Measurements from ENCODE around the gene FBXL19.

The FBXL19 gene

GRCh38 chr16:30986129-30986991, 63.0 kb downstream of the FBXL19 start:
- no peaks in the 10 kb centered on the region for H3K4me1 Mint-ChIP-seq
- no peak overlapping the region for H3K27ac Mint-ChIP-seq
- H3K4me3 Mint-ChIP-seq = peak overlapping the region in 2 of 3 experiments; percentile 32 to 40
- TF ChIP-seq, protein P1, sequence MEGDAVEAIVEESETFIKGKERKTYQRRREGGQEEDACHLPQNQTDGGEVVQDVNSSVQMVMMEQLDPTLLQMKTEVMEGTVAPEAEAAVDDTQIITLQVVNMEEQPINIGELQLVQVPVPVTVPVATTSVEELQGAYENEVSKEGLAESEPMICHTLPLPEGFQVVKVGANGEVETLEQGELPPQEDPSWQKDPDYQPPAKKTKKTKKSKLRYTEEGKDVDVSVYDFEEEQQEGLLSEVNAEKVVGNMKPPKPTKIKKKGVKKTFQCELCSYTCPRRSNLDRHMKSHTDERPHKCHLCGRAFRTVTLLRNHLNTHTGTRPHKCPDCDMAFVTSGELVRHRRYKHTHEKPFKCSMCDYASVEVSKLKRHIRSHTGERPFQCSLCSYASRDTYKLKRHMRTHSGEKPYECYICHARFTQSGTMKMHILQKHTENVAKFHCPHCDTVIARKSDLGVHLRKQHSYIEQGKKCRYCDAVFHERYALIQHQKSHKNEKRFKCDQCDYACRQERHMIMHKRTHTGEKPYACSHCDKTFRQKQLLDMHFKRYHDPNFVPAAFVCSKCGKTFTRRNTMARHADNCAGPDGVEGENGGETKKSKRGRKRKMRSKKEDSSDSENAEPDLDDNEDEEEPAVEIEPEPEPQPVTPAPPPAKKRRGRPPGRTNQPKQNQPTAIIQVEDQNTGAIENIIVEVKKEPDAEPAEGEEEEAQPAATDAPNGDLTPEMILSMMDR (IDR thresholded peaks at IDR 0.05; ENCODE audit: unreplicated experiment in 3 of 3) = no peak
- H3K9me3 Mint-ChIP-seq = no peaks in the 10 kb centered on the region
- no peaks in the 10 kb centered on the region for H3K27me3 Mint-ChIP-seq (ENCODE audit: low read depth)
- H3K36me3 Mint-ChIP-seq (ENCODE audit: low read depth) = peaks cover 13% of the 10 kb centered on the region

DNA sequence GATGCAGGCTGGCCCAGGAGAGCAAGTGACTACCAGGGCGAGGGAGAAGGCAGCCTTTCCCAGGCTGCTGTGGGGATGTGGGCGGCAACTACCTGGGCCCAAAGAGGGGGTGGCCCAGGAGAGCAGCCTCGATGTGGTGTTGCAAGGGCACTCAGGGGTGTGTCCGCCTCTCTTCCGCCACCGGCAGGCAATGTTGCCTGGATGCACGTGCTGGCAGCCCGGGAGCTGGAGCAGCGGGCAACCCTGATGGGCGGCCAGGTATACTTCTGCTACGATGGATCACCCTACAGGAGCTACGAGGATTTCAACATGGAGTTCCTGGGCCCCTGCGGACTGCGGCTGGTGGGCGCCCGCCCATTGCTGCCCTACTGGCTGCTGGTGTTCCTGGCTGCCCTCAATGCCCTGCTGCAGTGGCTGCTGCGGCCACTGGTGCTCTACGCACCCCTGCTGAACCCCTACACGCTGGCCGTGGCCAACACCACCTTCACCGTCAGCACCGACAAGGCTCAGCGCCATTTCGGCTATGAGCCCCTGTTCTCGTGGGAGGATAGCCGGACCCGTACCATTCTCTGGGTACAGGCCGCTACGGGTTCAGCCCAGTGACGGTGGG, 64.3 kb downstream of the FBXL19 start:
- no peaks in the 10 kb centered on the region for H3K9me3 Mint-ChIP-seq
- H3K4me3 Mint-ChIP-seq = no peak overlapping the region
- no peaks in the 10 kb centered on the region for H3K27me3 Mint-ChIP-seq (ENCODE audit: low read depth)
- H3K36me3 Mint-ChIP-seq (ENCODE audit: low read depth) = peaks cover 8% of the 10 kb centered on the region
- no peak overlapping the region for H3K27ac Mint-ChIP-seq
- no peaks in the 10 kb centered on the region for H3K4me1 Mint-ChIP-seq
- TF ChIP-seq, protein P1 (IDR thresholded peaks at IDR 0.05; ENCODE audit: unreplicated experiment in 3 of 3) = no peak

DNA sequence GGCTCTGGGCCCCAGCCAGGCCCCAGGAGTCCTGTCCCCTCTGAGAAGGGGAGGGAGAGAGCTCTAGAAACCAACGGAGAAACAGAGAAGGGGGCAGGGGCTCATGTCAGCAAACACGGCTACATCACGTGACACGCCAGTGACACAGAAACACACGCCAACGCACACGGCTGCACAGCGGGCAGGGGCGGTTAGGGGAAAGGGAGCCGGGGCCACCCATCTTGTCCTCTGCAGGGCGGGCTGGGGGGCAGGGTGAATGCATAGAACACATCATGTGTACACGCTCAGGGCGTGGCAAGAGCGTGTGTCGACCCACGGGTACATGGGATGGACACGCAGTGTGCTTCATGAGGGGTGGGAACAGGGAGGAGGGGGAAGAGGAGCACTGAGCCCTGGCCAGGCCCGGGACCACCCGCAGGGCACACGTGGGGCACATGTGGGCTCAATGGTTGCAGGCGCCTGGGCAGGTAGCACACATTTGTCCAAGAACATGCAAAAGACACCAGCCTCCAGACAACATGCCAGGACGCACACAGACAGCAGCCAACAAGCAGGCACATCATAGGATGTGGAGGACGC, 66.2 kb downstream of the FBXL19 start:
- no peaks in the 10 kb centered on the region for H3K36me3 Mint-ChIP-seq (ENCODE audit: low read depth)
- no peak overlapping the region for H3K27ac Mint-ChIP-seq
- H3K4me3 Mint-ChIP-seq = no peak overlapping the region
- TF ChIP-seq, protein P1 (IDR thresholded peaks at IDR 0.05; ENCODE audit: unreplicated experiment in 3 of 3) = no peak
- no peaks in the 10 kb centered on the region for H3K4me1 Mint-ChIP-seq
- no peaks in the 10 kb centered on the region for H3K27me3 Mint-ChIP-seq (ENCODE audit: low read depth)
- no peaks in the 10 kb centered on the region for H3K9me3 Mint-ChIP-seq

GRCh38 chr16:30990105-30990504, 66.7 kb downstream of the FBXL19 start:
- no peaks in the 10 kb centered on the region for H3K4me1 Mint-ChIP-seq
- no peak overlapping the region for H3K27ac Mint-ChIP-seq
- no peaks in the 10 kb centered on the region for H3K27me3 Mint-ChIP-seq (ENCODE audit: low read depth)
- H3K4me3 Mint-ChIP-seq = no peak overlapping the region
- H3K36me3 Mint-ChIP-seq (ENCODE audit: low read depth) = no peaks in the 10 kb centered on the region
- TF ChIP-seq, protein P1 (IDR thresholded peaks at IDR 0.05; ENCODE audit: unreplicated experiment in 3 of 3) = no peak
- no peaks in the 10 kb centered on the region for H3K9me3 Mint-ChIP-seq

DNA sequence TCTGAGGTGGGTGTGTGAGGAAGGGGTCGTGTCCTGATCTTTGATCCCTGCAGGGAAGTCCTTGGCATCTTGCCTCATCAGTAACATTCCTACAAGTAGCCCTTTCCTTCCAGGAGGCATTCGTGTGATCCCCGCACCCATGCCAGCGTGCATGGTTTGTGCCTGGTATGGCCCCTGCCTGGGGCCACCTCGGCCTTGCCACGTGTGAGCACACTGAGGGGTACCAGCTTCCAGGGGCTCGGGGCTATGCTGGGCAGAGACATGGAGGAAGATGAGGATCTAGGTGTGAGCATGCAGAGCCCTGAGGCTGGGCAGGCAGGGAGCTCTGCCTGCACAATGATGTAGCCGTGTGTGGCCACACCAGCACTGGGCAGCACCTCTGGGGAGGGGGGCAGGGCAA, 67.7 kb downstream of the FBXL19 start:
- Mint-ChIP-seq H3K27me3 (ENCODE audit: low read depth) (peaks cover under 1% of the 10 kb centered on the region), H3K4me3 (no peak overlapping the region), H3K4me1 (peaks cover under 1% of the 10 kb centered on the region), H3K36me3 (ENCODE audit: low read depth) (no peaks in the 10 kb centered on the region), H3K27ac (no peak overlapping the region), H3K9me3 (no peaks in the 10 kb centered on the region)
- TF ChIP-seq, protein P1 (IDR thresholded peaks at IDR 0.05; ENCODE audit: unreplicated experiment in 3 of 3) = no peak
